Activated naive CD4-positive, alpha-beta T cell treated with anti-CD3 and anti-CD28 coated beads, Interleukin-2, amount 10 ng/mL, durations not matched to agents 7 days and 5 days (primary cell): Measurements from ENCODE around the gene DPYD.

ENCODE experiments used
- CTCF ChIA-PET: fragments of 350-600 bp; sonication (Branson Sonifier 250); formaldehyde crosslinking; loops from one replicate; lab custom pipeline; 2021; ENCODE audit warnings: antibody characterized with exemption; lab: Charles Lee
- DNase-seq: peaks from one replicate; pipeline ENCODE4 v3.0.0-alpha.2; 2020
- H3K27ac Mint-ChIP-seq: one replicate; pipeline ENCODE4 v1.8.0; 2021; ENCODE audit warnings: mild to moderate bottlenecking, moderate library complexity, mixed read lengths
- H3K27me3 Mint-ChIP-seq: one replicate; pipeline ENCODE4 v1.8.0; 2021; ENCODE audit warnings: mild to moderate bottlenecking, mixed read lengths
- H3K36me3 Mint-ChIP-seq: one replicate; pipeline ENCODE4 v1.8.0; 2021; ENCODE audit warnings: mixed read lengths
- H3K4me1 Mint-ChIP-seq: one replicate; pipeline ENCODE4 v1.8.0; 2021; ENCODE audit warnings: mixed read lengths
- H3K4me3 Mint-ChIP-seq: one replicate; pipeline ENCODE4 v1.8.0; 2021; ENCODE audit warnings: mild to moderate bottlenecking, moderate library complexity, mixed read lengths
- H3K9me3 Mint-ChIP-seq: one replicate; pipeline ENCODE4 v1.8.0; 2021; ENCODE audit warnings: mixed read lengths

DPYD gene

DNA sequence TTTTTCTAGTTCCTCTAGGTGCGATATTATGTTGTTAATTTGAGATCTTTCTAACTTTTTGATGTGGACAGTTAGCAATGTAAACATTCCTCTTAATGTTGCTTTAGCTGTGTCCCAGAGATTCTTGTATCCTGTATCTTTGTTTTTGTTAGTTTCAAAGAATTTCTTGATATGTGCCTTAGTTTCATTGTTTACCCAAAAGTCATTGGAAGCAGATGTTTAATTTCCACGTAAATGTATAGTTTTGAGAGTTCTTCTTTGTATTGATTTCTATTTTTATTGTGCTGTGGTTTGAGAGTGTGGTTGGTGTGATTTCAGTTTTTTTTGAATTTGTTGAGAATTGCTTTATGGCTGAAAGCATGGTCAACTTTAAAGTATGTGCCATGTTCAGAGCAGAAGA lies 879.8 kb downstream of the DPYD start:
- no peaks in the 10 kb centered on the region for H3K27me3 Mint-ChIP-seq
- H3K4me3 Mint-ChIP-seq = no peak overlapping the region
- CTCF ChIA-PET = no interaction called here
- H3K27ac Mint-ChIP-seq = no peak overlapping the region
- no peaks in the 10 kb centered on the region for H3K9me3 Mint-ChIP-seq
- DNase-seq = no peak
- no peaks in the 10 kb centered on the region for H3K36me3 Mint-ChIP-seq
- no peaks in the 10 kb centered on the region for H3K4me1 Mint-ChIP-seq

DNA sequence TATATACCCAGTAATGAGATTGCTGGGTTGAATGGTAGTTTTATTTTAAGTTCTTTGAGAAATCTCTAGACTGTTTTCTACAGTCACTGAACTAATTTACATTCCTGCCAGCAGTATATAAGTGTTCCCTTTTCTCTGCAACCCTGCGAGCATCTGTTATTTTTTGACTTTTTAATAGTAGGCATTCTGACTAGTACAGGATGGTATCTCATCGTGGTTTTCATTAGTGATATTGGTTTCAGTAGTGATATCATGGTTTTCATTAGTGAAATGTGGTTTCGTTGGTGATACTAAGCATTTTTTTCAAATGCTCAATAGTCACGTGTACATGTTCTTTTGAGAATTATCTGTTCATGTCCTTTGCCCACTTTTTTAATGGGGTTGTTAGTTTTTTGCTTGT lies 882.4 kb downstream of the DPYD start:
- H3K4me1 Mint-ChIP-seq = no peaks in the 10 kb centered on the region
- no peaks in the 10 kb centered on the region for H3K27me3 Mint-ChIP-seq
- no peak for DNase-seq
- H3K27ac Mint-ChIP-seq = no peak overlapping the region
- CTCF ChIA-PET = no interaction called here
- no peaks in the 10 kb centered on the region for H3K36me3 Mint-ChIP-seq
- no peak overlapping the region for H3K4me3 Mint-ChIP-seq
- no peaks in the 10 kb centered on the region for H3K9me3 Mint-ChIP-seq

DNA sequence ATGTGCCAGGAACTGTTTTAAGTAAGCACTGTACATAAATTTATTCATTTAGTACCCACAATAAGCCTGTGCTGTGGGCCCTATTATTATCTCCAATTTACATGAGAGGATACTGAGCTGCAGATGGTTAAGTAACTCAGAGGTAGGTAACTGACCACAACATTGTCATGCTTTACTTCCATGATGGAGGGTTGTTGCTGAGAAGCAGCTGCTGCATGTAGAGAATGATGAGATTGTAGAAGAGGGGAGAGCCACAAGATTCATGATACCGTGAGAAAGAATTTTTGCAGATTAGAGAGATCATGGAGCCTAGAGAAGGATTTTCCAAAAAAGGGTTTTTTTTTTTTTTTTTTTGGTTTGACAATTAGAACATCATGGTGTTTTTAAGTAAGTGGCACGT lies 886.2 kb downstream of the DPYD start:
- H3K9me3 Mint-ChIP-seq = no peaks in the 10 kb centered on the region
- no peak for DNase-seq
- H3K4me3 Mint-ChIP-seq = no peak overlapping the region
- no peaks in the 10 kb centered on the region for H3K4me1 Mint-ChIP-seq
- no peaks in the 10 kb centered on the region for H3K36me3 Mint-ChIP-seq
- no peaks in the 10 kb centered on the region for H3K27me3 Mint-ChIP-seq
- CTCF ChIA-PET = no interaction called here
- no peak overlapping the region for H3K27ac Mint-ChIP-seq

DNA sequence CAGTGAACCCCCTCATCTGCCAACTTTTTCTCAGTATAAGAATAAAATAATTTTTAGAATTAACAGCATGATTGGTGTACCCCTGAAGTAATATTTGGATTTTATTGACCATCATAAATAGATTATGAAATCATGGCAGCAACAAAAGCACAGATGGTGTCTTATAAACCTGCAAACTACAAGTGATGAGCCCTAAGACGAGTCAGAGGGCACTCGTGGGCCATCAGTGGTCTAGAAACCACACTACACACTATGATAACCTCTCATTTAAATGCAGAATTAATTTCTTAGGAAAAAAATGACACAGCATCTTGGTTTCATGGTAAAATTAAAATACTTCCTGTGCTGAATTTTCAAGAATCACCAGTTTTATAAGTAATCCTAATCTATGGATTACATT lies 886.9 kb downstream of the DPYD start:
- no peaks in the 10 kb centered on the region for H3K4me1 Mint-ChIP-seq
- H3K27ac Mint-ChIP-seq = no peak overlapping the region
- CTCF ChIA-PET = no interaction called here
- no peak for DNase-seq
- no peak overlapping the region for H3K4me3 Mint-ChIP-seq
- H3K9me3 Mint-ChIP-seq = no peaks in the 10 kb centered on the region
- no peaks in the 10 kb centered on the region for H3K27me3 Mint-ChIP-seq
- no peaks in the 10 kb centered on the region for H3K36me3 Mint-ChIP-seq
